ENCODE data around the gene SEC14L3. TPM values are rescaled to one million over a fixed set of nuclear protein-coding genes. Genes with fewer than 3 reads are reported as not detected.

Gene SEC14L3
- total and polyA plus RNA-seq, 2 of the 13 experiments (the other 11 are each of a cell fraction or from before 2014, with no cell fraction given) = not detected

DNA sequence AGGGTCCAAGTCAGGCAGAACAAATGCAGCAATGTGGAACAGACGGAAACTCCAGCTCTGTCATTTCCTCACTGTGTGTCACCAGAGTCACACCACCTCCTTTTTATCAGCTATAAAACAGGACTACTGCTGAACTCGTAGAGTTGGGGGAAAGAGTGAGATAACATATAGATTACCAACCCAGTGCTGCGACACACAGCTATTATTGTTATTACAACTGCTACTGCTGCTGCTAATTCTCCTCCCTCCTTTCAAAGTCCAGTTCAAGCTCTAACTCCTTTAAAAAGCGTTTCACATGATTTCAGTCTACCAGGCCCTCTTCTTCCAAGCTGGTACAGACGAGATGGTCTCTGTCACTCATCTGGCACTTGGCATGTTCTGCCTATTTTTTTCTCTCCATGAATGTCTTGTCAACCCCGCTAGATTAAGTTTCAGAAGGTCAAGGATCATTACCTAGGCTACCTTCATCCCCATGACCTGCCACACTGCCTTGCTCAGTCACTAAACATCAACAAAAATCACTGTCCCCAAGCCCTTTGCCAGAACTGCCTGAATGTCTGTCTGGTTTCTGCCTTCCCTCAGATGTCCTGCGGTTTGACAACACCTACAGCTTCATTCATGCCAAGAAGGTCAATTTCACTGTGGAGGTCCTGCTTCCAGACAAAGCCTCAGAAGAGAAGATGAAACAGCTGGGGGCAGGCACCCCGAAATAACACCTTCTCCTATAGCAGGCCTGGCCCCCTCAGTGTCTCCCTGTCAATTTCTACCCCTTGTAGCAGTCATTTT is 49.9 kb downstream of the SEC14L3 start:
- 6% methylated on average over 8 of the region's 8 CpGs for WGBS (ENCODE audit: low lambda C conversion rate)
- H2AFZ ChIP-seq (ENCODE audit: low read length) = no peak overlapping the region
- FAIRE-seq (peak; percentile 36), DNase-seq (ENCODE audit: low spot score) (peak; percentile 86), ATAC-seq (peak; percentile 0; the same call in 2 of the 3 replicates)
- H3K27me3 ChIP-seq (ENCODE audit: control insufficient read depth in 1 of 2, insufficient read depth in 2 of 2, low read length in 2 of 2) = no peaks in the 10 kb centered on the region
- H3K36me3 ChIP-seq (replicated peaks in 1 of 2; ENCODE audit: control insufficient read depth in 1 of 2, insufficient read depth in 2 of 2, low read length in 2 of 2) = peaks cover 2 to 7% of the 10 kb centered on the region in 2 experiments; a peak in 1 of 5 replicates
- peaks cover 19% of the 10 kb centered on the region for H3K79me2 ChIP-seq (ENCODE audit: insufficient read depth, low read length)
- BruUV-seq (replicated peaks) = TSS peak; percentile 50
- peak overlapping the region; percentile 96 for H3K27ac ChIP-seq (ENCODE audit: extremely low read length, insufficient read depth, low read length)
- H4K20me1 ChIP-seq (ENCODE audit: insufficient read depth, low read length) = no peaks in the 10 kb centered on the region
- H3K4me2 ChIP-seq (ENCODE audit: low read depth, low read length) = peak overlapping the region; percentile 99
- in situ Hi-C loops (cut with HindIII; ENCODE audit: extremely low pct_ligation_motif_present, low pct_unique_long_range_greater_than_20kb) = no loop called here
- intact Hi-C loops (cut with micrococcal nuclease; ENCODE audit: unreplicated experiment) = no loop called here
- peak overlapping the region; percentile 89 for H3K9ac ChIP-seq (ENCODE audit: insufficient read depth, low read depth, low read length)
- POLR2A ChIA-PET = interaction anchor here (0.9 to 7.2 kb wide), 8 partner anchors 10 to 134 kb away, joined by 3 to 164 read pairs (median 26); partner anchors contain the start of genes CCDC157, SEC14L2, SF3A1 and TBC1D10A
- H3K9me3 ChIP-seq (ENCODE audit: low read length) = no peaks in the 10 kb centered on the region
- H3K4me3 ChIP-seq (replicated peaks in 1 of 3; ENCODE audit: insufficient read depth in 1 of 3, low read depth in 2 of 3, low read length in 3 of 3) = peak overlapping the region; percentile 67 to 89 (median 72)
- H3K4me1 ChIP-seq (ENCODE audit: insufficient read depth, low read length) = peaks cover 76% of the 10 kb centered on the region
- CTCF ChIA-PET (ENCODE audit: low intra/inter-chr PET ratio, low total read pairs) = no interaction called here
- TF ChIP-seq THAP11 (CRISPR knock-in tag; IDR thresholded peaks at IDR 0.05) = no peak
- TF ChIP-seq, protein P1, sequence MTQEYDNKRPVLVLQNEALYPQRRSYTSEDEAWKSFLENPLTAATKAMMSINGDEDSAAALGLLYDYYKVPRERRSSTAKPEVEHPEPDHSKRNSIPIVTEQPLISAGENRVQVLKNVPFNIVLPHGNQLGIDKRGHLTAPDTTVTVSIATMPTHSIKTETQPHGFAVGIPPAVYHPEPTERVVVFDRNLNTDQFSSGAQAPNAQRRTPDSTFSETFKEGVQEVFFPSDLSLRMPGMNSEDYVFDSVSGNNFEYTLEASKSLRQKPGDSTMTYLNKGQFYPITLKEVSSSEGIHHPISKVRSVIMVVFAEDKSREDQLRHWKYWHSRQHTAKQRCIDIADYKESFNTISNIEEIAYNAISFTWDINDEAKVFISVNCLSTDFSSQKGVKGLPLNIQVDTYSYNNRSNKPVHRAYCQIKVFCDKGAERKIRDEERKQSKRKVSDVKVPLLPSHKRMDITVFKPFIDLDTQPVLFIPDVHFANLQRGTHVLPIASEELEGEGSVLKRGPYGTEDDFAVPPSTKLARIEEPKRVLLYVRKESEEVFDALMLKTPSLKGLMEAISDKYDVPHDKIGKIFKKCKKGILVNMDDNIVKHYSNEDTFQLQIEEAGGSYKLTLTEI (CRISPR knock-in tag; conservative IDR thresholded peaks at IDR 0.05) = no peak
- no peak for TF ChIP-seq MYC (CRISPR knock-in tag; IDR thresholded peaks at IDR 0.05; ENCODE audit: borderline replicate concordance)
- TF ChIP-seq NR3C1 (CRISPR knock-in tag; IDR thresholded peaks at IDR 0.05) = no peak
- no peak for TF ChIP-seq SP2 (CRISPR knock-in tag; IDR thresholded peaks at IDR 0.05)
- TF ChIP-seq ZBTB38 (CRISPR knock-in tag; IDR thresholded peaks at IDR 0.05) = no peak
- TF ChIP-seq ISL2 (CRISPR knock-in tag; IDR thresholded peaks at IDR 0.05) = peak; percentile 39; the same call in 1 of the 2 replicates
- no peak for TF ChIP-seq MEIS2 (CRISPR knock-in tag; IDR thresholded peaks at IDR 0.05)
- TF ChIP-seq, protein P2, sequence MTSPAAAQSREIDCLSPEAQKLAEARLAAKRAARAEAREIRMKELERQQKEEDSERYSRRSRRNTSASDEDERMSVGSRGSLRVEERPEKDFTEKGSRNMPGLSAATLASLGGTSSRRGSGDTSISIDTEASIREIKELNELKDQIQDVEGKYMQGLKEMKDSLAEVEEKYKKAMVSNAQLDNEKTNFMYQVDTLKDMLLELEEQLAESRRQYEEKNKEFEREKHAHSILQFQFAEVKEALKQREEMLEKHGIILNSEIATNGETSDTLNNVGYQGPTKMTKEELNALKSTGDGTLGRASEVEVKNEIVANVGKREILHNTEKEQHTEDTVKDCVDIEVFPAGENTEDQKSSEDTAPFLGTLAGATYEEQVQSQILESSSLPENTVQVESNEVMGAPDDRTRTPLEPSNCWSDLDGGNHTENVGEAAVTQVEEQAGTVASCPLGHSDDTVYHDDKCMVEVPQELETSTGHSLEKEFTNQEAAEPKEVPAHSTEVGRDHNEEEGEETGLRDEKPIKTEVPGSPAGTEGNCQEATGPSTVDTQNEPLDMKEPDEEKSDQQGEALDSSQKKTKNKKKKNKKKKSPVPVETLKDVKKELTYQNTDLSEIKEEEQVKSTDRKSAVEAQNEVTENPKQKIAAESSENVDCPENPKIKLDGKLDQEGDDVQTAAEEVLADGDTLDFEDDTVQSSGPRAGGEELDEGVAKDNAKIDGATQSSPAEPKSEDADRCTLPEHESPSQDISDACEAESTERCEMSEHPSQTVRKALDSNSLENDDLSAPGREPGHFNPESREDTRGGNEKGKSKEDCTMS (CRISPR knock-in tag; conservative IDR thresholded peaks at IDR 0.05) = no peak
- TF ChIP-seq ZNF563 (CRISPR knock-in tag; IDR thresholded peaks at IDR 0.05) = no peak
- no peak for TF ChIP-seq CCAR2 (optimal IDR thresholded peaks at IDR 0.05; ENCODE audit: low read depth, low read length)
- TF ChIP-seq, protein P3, sequence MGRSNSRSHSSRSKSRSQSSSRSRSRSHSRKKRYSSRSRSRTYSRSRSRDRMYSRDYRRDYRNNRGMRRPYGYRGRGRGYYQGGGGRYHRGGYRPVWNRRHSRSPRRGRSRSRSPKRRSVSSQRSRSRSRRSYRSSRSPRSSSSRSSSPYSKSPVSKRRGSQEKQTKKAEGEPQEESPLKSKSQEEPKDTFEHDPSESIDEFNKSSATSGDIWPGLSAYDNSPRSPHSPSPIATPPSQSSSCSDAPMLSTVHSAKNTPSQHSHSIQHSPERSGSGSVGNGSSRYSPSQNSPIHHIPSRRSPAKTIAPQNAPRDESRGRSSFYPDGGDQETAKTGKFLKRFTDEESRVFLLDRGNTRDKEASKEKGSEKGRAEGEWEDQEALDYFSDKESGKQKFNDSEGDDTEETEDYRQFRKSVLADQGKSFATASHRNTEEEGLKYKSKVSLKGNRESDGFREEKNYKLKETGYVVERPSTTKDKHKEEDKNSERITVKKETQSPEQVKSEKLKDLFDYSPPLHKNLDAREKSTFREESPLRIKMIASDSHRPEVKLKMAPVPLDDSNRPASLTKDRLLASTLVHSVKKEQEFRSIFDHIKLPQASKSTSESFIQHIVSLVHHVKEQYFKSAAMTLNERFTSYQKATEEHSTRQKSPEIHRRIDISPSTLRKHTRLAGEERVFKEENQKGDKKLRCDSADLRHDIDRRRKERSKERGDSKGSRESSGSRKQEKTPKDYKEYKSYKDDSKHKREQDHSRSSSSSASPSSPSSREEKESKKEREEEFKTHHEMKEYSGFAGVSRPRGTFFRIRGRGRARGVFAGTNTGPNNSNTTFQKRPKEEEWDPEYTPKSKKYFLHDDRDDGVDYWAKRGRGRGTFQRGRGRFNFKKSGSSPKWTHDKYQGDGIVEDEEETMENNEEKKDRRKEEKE (IDR thresholded peaks at IDR 0.05) = no peak
- TF ChIP-seq TMF1 (CRISPR knock-in tag; IDR thresholded peaks at IDR 0.05; ENCODE audit: low read depth) = no peak
- no peak for TF ChIP-seq ZNF180 (CRISPR knock-in tag; IDR thresholded peaks at IDR 0.05; ENCODE audit: borderline replicate concordance, low read depth)
- no peak for TF ChIP-seq ZNF644 (CRISPR knock-in tag; IDR thresholded peaks at IDR 0.05; ENCODE audit: low read depth)
- TF ChIP-seq ZNF567 (CRISPR knock-in tag; IDR thresholded peaks at IDR 0.05; ENCODE audit: borderline replicate concordance) = no peak
- TF ChIP-seq ZNF124 (CRISPR knock-in tag; IDR thresholded peaks at IDR 0.05) = no peak
- TF ChIP-seq SKI (IDR thresholded peaks at IDR 0.05; ENCODE audit: partially characterized antibody) = no peak

Measured in HepG2 (cell line).